HEK293 (cell line): ENCODE results near the gene TWIST2.

Experiments used
- CTCF ChIA-PET: fragments of 350-600 bp; formaldehyde crosslinking; extraction: SDS; loops from one replicate; lab custom pipeline; 2021; ENCODE audit warnings: antibody characterized with exemption; lab: Yijun Ruan, JAX
- POLR2A ChIA-PET: fragments of 300-600 bp; formaldehyde crosslinking; extraction: SDS; loops from one replicate; lab custom pipeline; 2020; ENCODE audit warnings: antibody characterized with exemption, inconsistent platforms; lab: Yijun Ruan, JAX
- H3K27ac ChIP-seq: fragments of 200-500 bp; sonication (Bioruptor generic); 2 replicates; pipeline ENCODE4 v1.5.1; 2014; ENCODE audit warnings: low read depth, low read length, control low read depth, inconsistent platforms; ENCODE audit errors: extremely low read depth
- H3K36me3 ChIP-seq, 2 experiments: fragments of 200-500 bp in 1 of 2; sonication (Bioruptor generic) in 1 of 2; 1 replicate in 1 of 2; 2 replicates in 1 of 2; pipeline ENCODE4 v1.5.1; 2014 to 2017; ENCODE audit warnings: inconsistent platforms in 2 of 2, low read length in 2 of 2; ENCODE audit not compliant: control insufficient read depth in 2 of 2, insufficient read depth in 1 of 2
- H3K4me1 ChIP-seq: fragments of 200-500 bp; sonication (Bioruptor generic); 2 replicates; pipeline ENCODE4 v1.5.1; 2014; ENCODE audit warnings: mild to moderate bottlenecking, low read length, inconsistent platforms; ENCODE audit not compliant: control insufficient read depth, insufficient read depth
- H3K4me3 ChIP-seq: 2 replicates; pipeline ENCODE4 v1.5.1; 2011; ENCODE audit warnings: low read depth, mild to moderate bottlenecking, control low read depth, low read length, moderate library complexity
- H3K9me3 ChIP-seq: fragments of 200-500 bp; sonication (Bioruptor generic); 2 replicates; pipeline ENCODE4 v1.5.1; 2014; ENCODE audit warnings: low read depth, low read length, inconsistent platforms; ENCODE audit not compliant: control insufficient read depth, insufficient read depth
- EGR2 ChIP-seq: fragments of 450-650 bp; formaldehyde crosslinking; IDR thresholded peaks from 2 replicates; pipeline ENCODE4 v1.5.1; 2016; ENCODE audit warnings: low read depth, missing biosample characterization, missing genetic modification characterization
- INSM2 ChIP-seq: fragments of 450-650 bp; formaldehyde crosslinking; IDR thresholded peaks from 2 replicates; pipeline ENCODE4 v1.5.1; 2016; ENCODE audit warnings: missing biosample characterization, missing genetic modification characterization
- KLF8 ChIP-seq: fragments of 450-650 bp; formaldehyde crosslinking; IDR thresholded peaks from 2 replicates; pipeline ENCODE4 v1.5.1; 2016; ENCODE audit warnings: missing biosample characterization, missing genetic modification characterization
- KLF9 ChIP-seq: fragments of 450-650 bp; formaldehyde crosslinking; IDR thresholded peaks from 2 replicates; pipeline ENCODE4 v1.5.1; 2016; ENCODE audit warnings: missing biosample characterization, missing genetic modification characterization, low read depth
- REPIN1 ChIP-seq: fragments of 450-650 bp; formaldehyde crosslinking; IDR thresholded peaks from 2 replicates; pipeline ENCODE4 v1.5.1; 2017; ENCODE audit warnings: missing biosample characterization, missing genetic modification characterization, low read depth
- SP3 ChIP-seq: fragments of 450-650 bp; formaldehyde crosslinking; IDR thresholded peaks from 2 replicates; pipeline ENCODE4 v1.5.1; 2016; ENCODE audit warnings: missing biosample characterization, missing genetic modification characterization
- ZBTB17 ChIP-seq: fragments of 450-650 bp; formaldehyde crosslinking; IDR thresholded peaks from 2 replicates; pipeline ENCODE4 v1.5.1; 2016; ENCODE audit warnings: missing biosample characterization, missing genetic modification characterization
- ZNF292 ChIP-seq: fragments of 450-650 bp; formaldehyde crosslinking; IDR thresholded peaks from 2 replicates; pipeline ENCODE4 v1.5.1; 2016; ENCODE audit warnings: low read depth, missing biosample characterization, missing genetic modification characterization, borderline replicate concordance
- ZNF560 ChIP-seq: fragments of 450-650 bp; formaldehyde crosslinking; IDR thresholded peaks from 2 replicates; pipeline ENCODE4 v1.5.1; 2017; ENCODE audit warnings: missing biosample characterization, missing genetic modification characterization, borderline replicate concordance
- ZNF596 ChIP-seq: fragments of 450-650 bp; IDR thresholded peaks from 2 replicates; pipeline ENCODE4 v1.5.0; 2018; ENCODE audit warnings: missing biosample characterization, mild to moderate bottlenecking, missing genetic modification characterization, moderate library complexity
- ZNF610 ChIP-seq: fragments of 450-650 bp; formaldehyde crosslinking; IDR thresholded peaks from 2 replicates; pipeline ENCODE4 v1.5.1; 2016; ENCODE audit warnings: missing biosample characterization, missing genetic modification characterization, borderline replicate concordance
- ZNF692 ChIP-seq: fragments of 450-650 bp; formaldehyde crosslinking; IDR thresholded peaks from 2 replicates; pipeline ENCODE4 v1.5.1; 2016; ENCODE audit warnings: missing biosample characterization, missing genetic modification characterization
- ZNF707 ChIP-seq: fragments of 450-650 bp; formaldehyde crosslinking; IDR thresholded peaks from 2 replicates; pipeline ENCODE4 v1.5.1; 2016; ENCODE audit warnings: missing biosample characterization, missing genetic modification characterization
- ZNF76 ChIP-seq: fragments of 450-650 bp; formaldehyde crosslinking; IDR thresholded peaks from 2 replicates; pipeline ENCODE4; 2016; ENCODE audit warnings: low read depth, missing biosample characterization, missing genetic modification characterization, borderline replicate concordance
- ZNF768 ChIP-seq: fragments of 450-650 bp; formaldehyde crosslinking; IDR thresholded peaks from 2 replicates; pipeline ENCODE4 v1.5.1; 2018; ENCODE audit warnings: missing biosample characterization, mild to moderate bottlenecking, missing genetic modification characterization
- ZSCAN30 ChIP-seq: fragments of 450-650 bp; IDR thresholded peaks from 2 replicates; pipeline ENCODE4 v1.5.1; 2018; ENCODE audit warnings: missing biosample characterization, mild to moderate bottlenecking, missing genetic modification characterization, moderate library complexity
- TF ChIP-seq, protein P1 (sequence below): fragments of 450-650 bp; formaldehyde crosslinking; IDR thresholded peaks from 2 replicates; pipeline ENCODE4 v1.5.1; 2017; ENCODE audit warnings: missing biosample characterization, missing genetic modification characterization
- TF ChIP-seq, protein P2 (sequence below): fragments of 450-650 bp; formaldehyde crosslinking; IDR thresholded peaks from 2 replicates; pipeline ENCODE4 v1.5.1; 2016; ENCODE audit warnings: missing biosample characterization, missing genetic modification characterization, borderline replicate concordance
- TF ChIP-seq, protein P3 (sequence below): fragments of 450-650 bp; formaldehyde crosslinking; IDR thresholded peaks from 2 replicates; pipeline ENCODE4 v1.5.1; 2016; ENCODE audit warnings: missing biosample characterization, missing genetic modification characterization

Gene TWIST2

GRCh38 chr2:238817382-238817781 is 30.5 kb upstream of the TWIST2 start:
- TF ChIP-seq INSM2 (tag by site-specific recombination) (no peak), ZNF596 (tag by site-specific recombination) (no peak), ZNF292 (tag by site-specific recombination) (no peak), ZNF76 (tag by site-specific recombination) (no peak), ZNF768 (tag by site-specific recombination) (no peak), EGR2 (tag by site-specific recombination) (no peak), ZNF692 (no peak), ZSCAN30 (tag by site-specific recombination) (no peak)
- TF ChIP-seq, protein P1, sequence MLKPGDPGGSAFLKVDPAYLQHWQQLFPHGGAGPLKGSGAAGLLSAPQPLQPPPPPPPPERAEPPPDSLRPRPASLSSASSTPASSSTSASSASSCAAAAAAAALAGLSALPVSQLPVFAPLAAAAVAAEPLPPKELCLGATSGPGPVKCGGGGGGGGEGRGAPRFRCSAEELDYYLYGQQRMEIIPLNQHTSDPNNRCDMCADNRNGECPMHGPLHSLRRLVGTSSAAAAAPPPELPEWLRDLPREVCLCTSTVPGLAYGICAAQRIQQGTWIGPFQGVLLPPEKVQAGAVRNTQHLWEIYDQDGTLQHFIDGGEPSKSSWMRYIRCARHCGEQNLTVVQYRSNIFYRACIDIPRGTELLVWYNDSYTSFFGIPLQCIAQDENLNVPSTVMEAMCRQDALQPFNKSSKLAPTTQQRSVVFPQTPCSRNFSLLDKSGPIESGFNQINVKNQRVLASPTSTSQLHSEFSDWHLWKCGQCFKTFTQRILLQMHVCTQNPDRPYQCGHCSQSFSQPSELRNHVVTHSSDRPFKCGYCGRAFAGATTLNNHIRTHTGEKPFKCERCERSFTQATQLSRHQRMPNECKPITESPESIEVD (tag by site-specific recombination) = no peak
- no peaks in the 10 kb centered on the region for H3K4me1 ChIP-seq

GRCh38 chr2:238817891-238818290 is 30.0 kb upstream of the TWIST2 start:
- POLR2A ChIA-PET = no interaction called here
- Histone ChIP-seq H3K27ac (no peak overlapping the region), H3K36me3 (no peaks in the 10 kb centered on the region), H3K4me3 (no peak overlapping the region), H3K4me1 (no peaks in the 10 kb centered on the region), H3K9me3 (no peaks in the 10 kb centered on the region)
- CTCF ChIA-PET = interaction anchor here (0.6 to 1.6 kb wide), 3 partner anchors 32 to 217 kb away, joined by 3 to 5 read pairs (median 3); no protein-coding TSS in a partner anchor
- TF ChIP-seq ZNF707 (tag by site-specific recombination) (no peak), KLF9 (tag by site-specific recombination) (no peak), ZBTB17 (tag by site-specific recombination) (no peak), ZNF610 (no peak), REPIN1 (tag by site-specific recombination) (no peak), ZNF560 (tag by site-specific recombination) (no peak), SP3 (no peak), ZSCAN30 (tag by site-specific recombination) (no peak), KLF8 (no peak)
- TF ChIP-seq, protein P2, sequence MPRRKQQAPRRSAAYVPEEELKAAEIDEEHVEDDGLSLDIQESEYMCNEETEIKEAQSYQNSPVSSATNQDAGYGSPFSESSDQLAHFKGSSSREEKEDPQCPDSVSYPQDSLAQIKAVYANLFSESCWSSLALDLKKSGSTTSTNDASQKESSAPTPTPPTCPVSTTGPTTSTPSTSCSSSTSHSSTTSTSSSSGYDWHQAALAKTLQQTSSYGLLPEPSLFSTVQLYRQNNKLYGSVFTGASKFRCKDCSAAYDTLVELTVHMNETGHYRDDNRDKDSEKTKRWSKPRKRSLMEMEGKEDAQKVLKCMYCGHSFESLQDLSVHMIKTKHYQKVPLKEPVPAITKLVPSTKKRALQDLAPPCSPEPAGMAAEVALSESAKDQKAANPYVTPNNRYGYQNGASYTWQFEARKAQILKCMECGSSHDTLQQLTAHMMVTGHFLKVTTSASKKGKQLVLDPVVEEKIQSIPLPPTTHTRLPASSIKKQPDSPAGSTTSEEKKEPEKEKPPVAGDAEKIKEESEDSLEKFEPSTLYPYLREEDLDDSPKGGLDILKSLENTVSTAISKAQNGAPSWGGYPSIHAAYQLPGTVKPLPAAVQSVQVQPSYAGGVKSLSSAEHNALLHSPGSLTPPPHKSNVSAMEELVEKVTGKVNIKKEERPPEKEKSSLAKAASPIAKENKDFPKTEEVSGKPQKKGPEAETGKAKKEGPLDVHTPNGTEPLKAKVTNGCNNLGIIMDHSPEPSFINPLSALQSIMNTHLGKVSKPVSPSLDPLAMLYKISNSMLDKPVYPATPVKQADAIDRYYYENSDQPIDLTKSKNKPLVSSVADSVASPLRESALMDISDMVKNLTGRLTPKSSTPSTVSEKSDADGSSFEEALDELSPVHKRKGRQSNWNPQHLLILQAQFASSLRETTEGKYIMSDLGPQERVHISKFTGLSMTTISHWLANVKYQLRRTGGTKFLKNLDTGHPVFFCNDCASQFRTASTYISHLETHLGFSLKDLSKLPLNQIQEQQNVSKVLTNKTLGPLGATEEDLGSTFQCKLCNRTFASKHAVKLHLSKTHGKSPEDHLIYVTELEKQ (tag by site-specific recombination) = no peak
- TF ChIP-seq, protein P3, sequence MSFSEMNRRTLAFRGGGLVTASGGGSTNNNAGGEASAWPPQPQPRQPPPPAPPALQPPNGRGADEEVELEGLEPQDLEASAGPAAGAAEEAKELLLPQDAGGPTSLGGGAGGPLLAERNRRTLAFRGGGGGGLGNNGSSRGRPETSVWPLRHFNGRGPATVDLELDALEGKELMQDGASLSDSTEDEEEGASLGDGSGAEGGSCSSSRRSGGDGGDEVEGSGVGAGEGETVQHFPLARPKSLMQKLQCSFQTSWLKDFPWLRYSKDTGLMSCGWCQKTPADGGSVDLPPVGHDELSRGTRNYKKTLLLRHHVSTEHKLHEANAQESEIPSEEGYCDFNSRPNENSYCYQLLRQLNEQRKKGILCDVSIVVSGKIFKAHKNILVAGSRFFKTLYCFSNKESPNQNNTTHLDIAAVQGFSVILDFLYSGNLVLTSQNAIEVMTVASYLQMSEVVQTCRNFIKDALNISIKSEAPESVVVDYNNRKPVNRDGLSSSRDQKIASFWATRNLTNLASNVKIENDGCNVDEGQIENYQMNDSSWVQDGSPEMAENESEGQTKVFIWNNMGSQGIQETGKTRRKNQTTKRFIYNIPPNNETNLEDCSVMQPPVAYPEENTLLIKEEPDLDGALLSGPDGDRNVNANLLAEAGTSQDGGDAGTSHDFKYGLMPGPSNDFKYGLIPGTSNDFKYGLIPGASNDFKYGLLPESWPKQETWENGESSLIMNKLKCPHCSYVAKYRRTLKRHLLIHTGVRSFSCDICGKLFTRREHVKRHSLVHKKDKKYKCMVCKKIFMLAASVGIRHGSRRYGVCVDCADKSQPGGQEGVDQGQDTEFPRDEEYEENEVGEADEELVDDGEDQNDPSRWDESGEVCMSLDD (tag by site-specific recombination) = no peak
- TF ChIP-seq, all 188 proteins: peak for 0

More at GRCh38 chr2:238817382-238817781, 30.5 kb upstream of the TWIST2 start:
- Histone ChIP-seq H3K9me3 (no peaks in the 10 kb centered on the region), H3K4me3 (no peak overlapping the region), H3K27ac (no peak overlapping the region), H3K36me3 (no peaks in the 10 kb centered on the region)
- POLR2A ChIA-PET = no interaction called here
- CTCF ChIA-PET = interaction anchor here (1.6 kb wide), 1 partner anchor 32 kb away, joined by 5 read pairs; no protein-coding TSS in a partner anchor
